ENCODE results near the gene CNOT3. TPM values are rescaled to one million over a fixed set of nuclear protein-coding genes. Genes with fewer than 3 reads are reported as not detected.
A peak's percentile ranks its signal among the peaks of the same experiment; 100 is the strongest.

The CNOT3 gene
- total and polyA plus RNA-seq, 4 experiments from 2014 or later, result 3.3 to 82.3 (median 50.5) TPM

DNA sequence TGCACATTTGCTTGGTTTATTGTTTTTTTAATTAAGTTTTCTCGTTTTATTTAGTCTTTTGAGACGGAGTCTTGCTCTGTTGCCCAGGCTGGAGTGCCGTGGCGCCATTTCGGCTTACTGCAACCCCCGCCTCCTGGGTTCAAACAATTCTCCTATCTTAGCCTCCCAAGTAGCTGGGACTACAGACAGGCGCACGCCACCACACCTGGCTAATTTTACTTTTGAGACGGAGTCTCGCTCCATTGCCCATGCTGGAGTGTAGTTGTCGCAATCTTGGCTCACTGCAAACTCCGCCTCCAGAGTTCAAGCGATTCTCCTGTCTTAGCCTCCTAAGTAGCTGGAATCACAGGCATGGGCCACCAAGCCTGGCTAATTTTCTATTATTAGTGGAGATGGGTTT lies 64.4 kb downstream of the CNOT3 start:
- intact Hi-C loops (cut with micrococcal nuclease), result loop anchor here (5.0 kb wide), 2 partner anchors 245 to 770 kb away; partner anchors contain the start of genes LENG8 and ZNF761
- H3K9me3 Mint-ChIP-seq, result peaks cover 0 to 4% (median 0%) of the 10 kb centered on the region in 8 donors
- peaks cover 34 to 74% (median 51%) of the 10 kb centered on the region in 4 donors for H3K4me1 Mint-ChIP-seq
- peak overlapping the region; percentile 95 for H3K4me3 ChIP-seq (ENCODE audit: low read length in 2 of 2)
- POLR2A ChIA-PET (ENCODE audit: partially characterized antibody), result interaction anchor here (0.7 to 9.8 kb wide), 8 partner anchors 8 to 84 kb away, joined by 3 to 256 read pairs (median 6); partner anchors contain the start of genes LENG1, MBOAT7 and TSEN34
- DNase-seq, result no peak
- peaks cover 62% of the 10 kb centered on the region for H3K4me1 ChIP-seq (ENCODE audit: insufficient read depth, low read length)
- H3K36me3 ChIP-seq (ENCODE audit: insufficient read depth, low read length), result peaks cover 53% of the 10 kb centered on the region
- H3K27ac ChIP-seq (ENCODE audit: low read depth, low read length), result peak overlapping the region; percentile 89
- peaks cover 48 to 58% of the 10 kb centered on the region in 2 donors for H3K36me3 Mint-ChIP-seq
- no peaks in the 10 kb centered on the region for H3K9me3 ChIP-seq (ENCODE audit: control insufficient read depth in 1 of 2, low read length in 2 of 2)
- no peaks in the 10 kb centered on the region for H3K27me3 ChIP-seq (ENCODE audit: insufficient read depth, low read length)
- CTCF ChIA-PET (ENCODE audit: partially characterized antibody), result interaction anchor here (1.7 to 10.4 kb wide), 2 partner anchors 12 to 33 kb away, joined by 6 to 56 read pairs; partner anchors contain the start of genes MBOAT7 and TSEN34
- peak overlapping the region; percentile 96 to 100 (median 99) for H3K4me3 Mint-ChIP-seq
- no peaks in the 10 kb centered on the region for H3K27me3 Mint-ChIP-seq
- H3K27ac Mint-ChIP-seq, result peak overlapping the region in 6 of 7 donors; percentile 98 to 100 (median 99)

GRCh38 chr19:54203151-54203611 lies 65.6 kb downstream of the CNOT3 start:
- Mint-ChIP-seq H3K4me1 (peaks cover 44 to 86% (median 62%) of the 10 kb centered on the region in 4 donors), H3K27ac (peak overlapping the region in 6 of 7 donors; percentile 66 to 99 (median 85)), H3K36me3 (peaks cover 57 to 70% of the 10 kb centered on the region in 2 donors), H3K4me3 (peak overlapping the region; percentile 10 to 100 (median 64)), H3K27me3 (no peaks in the 10 kb centered on the region), H3K9me3 (peaks cover 0 to 4% (median 0%) of the 10 kb centered on the region in 8 donors)
- no peak for DNase-seq
- ChIA-PET CTCF (ENCODE audit: partially characterized antibody) (interaction anchor here (10.4 kb wide), 1 partner anchor 13 kb away, joined by 56 read pairs; the partner anchor contains the start of genes MBOAT7 and TSEN34), POLR2A (ENCODE audit: partially characterized antibody) (interaction anchor here (1.0 to 9.8 kb wide), 3 partner anchors 8 to 66 kb away, joined by 4 to 256 read pairs (median 5); partner anchors contain the start of genes MBOAT7 and TSEN34)
- intact Hi-C loops (cut with micrococcal nuclease), result loop anchor here (5.0 kb wide), 2 partner anchors 244 to 771 kb away; partner anchors contain the start of genes LENG8 and ZNF761
- no peak overlapping the region for H3K4me3 ChIP-seq (ENCODE audit: low read length in 2 of 2)
- H3K36me3 ChIP-seq (ENCODE audit: insufficient read depth, low read length), result peaks cover 65% of the 10 kb centered on the region
- H3K9me3 ChIP-seq (ENCODE audit: control insufficient read depth in 1 of 2, low read length in 2 of 2), result no peaks in the 10 kb centered on the region
- H3K27ac ChIP-seq (ENCODE audit: low read depth, low read length), result peak overlapping the region; percentile 89
- H3K4me1 ChIP-seq (ENCODE audit: insufficient read depth, low read length), result peaks cover 74% of the 10 kb centered on the region
- H3K27me3 ChIP-seq (ENCODE audit: insufficient read depth, low read length), result no peaks in the 10 kb centered on the region

- H3K27ac ChIP-seq (ENCODE audit: low read depth, low read length), result no peak overlapping the region
- POLR2A ChIA-PET (ENCODE audit: partially characterized antibody), result interaction anchor here (0.6 to 9.8 kb wide), 3 partner anchors 10 to 67 kb away, joined by 3 to 256 read pairs (median 3); partner anchors contain the start of genes CNOT3, MBOAT7 and TSEN34
These were observed 67.4 kb downstream of the CNOT3 start for GRCh38 chr19:54204767-54205468.

More at GRCh38 chr19:54204767-54205468, 67.4 kb downstream of the CNOT3 start:
- CTCF ChIA-PET (ENCODE audit: partially characterized antibody), result interaction anchor here (1.7 to 10.4 kb wide), 3 partner anchors 15 to 61 kb away, joined by 3 to 56 read pairs (median 6); partner anchors contain the start of genes MBOAT7 and TSEN34
- peaks cover 89% of the 10 kb centered on the region for H3K4me1 ChIP-seq (ENCODE audit: insufficient read depth, low read length)
- Mint-ChIP-seq H3K27me3 (no peaks in the 10 kb centered on the region), H3K27ac (peak overlapping the region in 6 of 7 donors; percentile 12 to 99 (median 79)), H3K36me3 (peaks cover 60 to 74% of the 10 kb centered on the region in 2 donors), H3K9me3 (peaks cover 0 to 4% (median 0%) of the 10 kb centered on the region in 8 donors), H3K4me1 (peaks cover 52 to 97% (median 72%) of the 10 kb centered on the region in 4 donors), H3K4me3 (peak overlapping the region in 5 of 8 donors; percentile 26 to 66 (median 48))
- no peak for DNase-seq
- no peak overlapping the region for H3K4me3 ChIP-seq (ENCODE audit: low read length in 2 of 2)
- intact Hi-C loops (cut with micrococcal nuclease), result loop anchor here (2.0 to 5.0 kb wide), 3 partner anchors 16 to 773 kb away; partner anchors contain the start of genes LENG8, MBOAT7 and ZNF761
- H3K36me3 ChIP-seq (ENCODE audit: insufficient read depth, low read length), result peaks cover 66% of the 10 kb centered on the region
- no peaks in the 10 kb centered on the region for H3K27me3 ChIP-seq (ENCODE audit: insufficient read depth, low read length)
- no peaks in the 10 kb centered on the region for H3K9me3 ChIP-seq (ENCODE audit: control insufficient read depth in 1 of 2, low read length in 2 of 2)

Other genes with a start within 250 kb of the CNOT3 start
- gene CACNG7, start 228.5 kb upstream of the CNOT3 start, total RNA-seq, result not detected
- not detected for gene CACNG7, start 228.5 kb upstream of the CNOT3 start, polyA plus RNA-seq
- gene CACNG8, start 174.8 kb upstream of the CNOT3 start, total RNA-seq, result not detected
- not detected for gene CACNG8, start 174.8 kb upstream of the CNOT3 start, polyA plus RNA-seq
- not detected for gene CACNG6, start 146.1 kb upstream of the CNOT3 start, total RNA-seq
- gene CACNG6, start 146.1 kb upstream of the CNOT3 start, polyA plus RNA-seq, result not detected
- gene VSTM1, start 73.9 kb upstream of the CNOT3 start, total RNA-seq, result not detected
- not detected for gene VSTM1, start 73.9 kb upstream of the CNOT3 start, polyA plus RNA-seq
- not detected for gene TARM1, start 56.4 kb upstream of the CNOT3 start, total RNA-seq
- not detected for gene TARM1, start 56.4 kb upstream of the CNOT3 start, polyA plus RNA-seq
- gene OSCAR, start 37.0 kb upstream of the CNOT3 start, total RNA-seq, result 1 to 10 TPM in 1 of 2 experiments, under 1 TPM in 1; 0.64 to 1.1 TPM
- gene OSCAR, start 37.0 kb upstream of the CNOT3 start, polyA plus RNA-seq, result under 1 TPM in 1 of 2 donors, not detected in 1; 0.23 TPM
- gene NDUFA3, start 34.9 kb upstream of the CNOT3 start, total RNA-seq, result 100 to 1,000 TPM; 135 to 137 TPM
- 100 to 1,000 TPM; 374 to 440 TPM for gene NDUFA3, start 34.9 kb upstream of the CNOT3 start, polyA plus RNA-seq
- gene TFPT, start 22.1 kb upstream of the CNOT3 start, total RNA-seq, result 10 to 100 TPM; 17.2 to 19.0 TPM
- gene TFPT, start 22.1 kb upstream of the CNOT3 start, polyA plus RNA-seq, result 10 to 100 TPM; 17.6 to 31.0 TPM
- 10 to 100 TPM; 77.6 to 80.0 TPM for gene PRPF31, start 22.0 kb upstream of the CNOT3 start, total RNA-seq
- 10 to 100 TPM; 73.0 to 79.0 TPM for gene PRPF31, start 22.0 kb upstream of the CNOT3 start, polyA plus RNA-seq
- 10 to 100 TPM; 19.6 to 22.7 TPM for gene LENG1, start 22.0 kb downstream of the CNOT3 start, total RNA-seq
- 10 to 100 TPM in 1 of 2 donors, 1 to 10 TPM in 1; 9.9 to 18.1 TPM for gene LENG1, start 22.0 kb downstream of the CNOT3 start, polyA plus RNA-seq
- 1 to 10 TPM in 1 of 2 experiments, under 1 TPM in 1; 0.61 to 1.1 TPM for gene TMC4, start 35.4 kb downstream of the CNOT3 start, total RNA-seq
- 1 to 10 TPM in 1 of 2 donors, under 1 TPM in 1; 0.71 to 3.3 TPM for gene TMC4, start 35.4 kb downstream of the CNOT3 start, polyA plus RNA-seq
- 10 to 100 TPM; 46.4 to 55.5 TPM for gene MBOAT7, start 51.8 kb downstream of the CNOT3 start, total RNA-seq
- 10 to 100 TPM; 16.0 to 28.7 TPM for gene MBOAT7, start 51.8 kb downstream of the CNOT3 start, polyA plus RNA-seq
- 10 to 100 TPM; 23.2 to 25.8 TPM for gene TSEN34, start 53.5 kb downstream of the CNOT3 start, total RNA-seq
- 10 to 100 TPM; 20.3 to 39.6 TPM for gene TSEN34, start 53.5 kb downstream of the CNOT3 start, polyA plus RNA-seq
- 1,000 to 10,000 TPM; 1,117 to 1,127 TPM for gene RPS9, start 63.1 kb downstream of the CNOT3 start, total RNA-seq
- 1,000 to 10,000 TPM in 1 of 2 donors, 100 to 1,000 TPM in 1; 924 to 1,042 TPM for gene RPS9, start 63.1 kb downstream of the CNOT3 start, polyA plus RNA-seq
- gene LILRB3, start 85.2 kb downstream of the CNOT3 start, total RNA-seq, result 1 to 10 TPM; 8.8 to 9.1 TPM
- gene LILRB3, start 85.2 kb downstream of the CNOT3 start, polyA plus RNA-seq, result 1 to 10 TPM in 1 of 2 donors, under 1 TPM in 1; 0.97 to 5.8 TPM
- 1 to 10 TPM in 1 of 2 experiments, under 1 TPM in 1; 0.73 to 1.2 TPM for gene LILRA6, start 105.0 kb downstream of the CNOT3 start, total RNA-seq
- 1 to 10 TPM in 1 of 2 donors, not detected in 1; 2.9 TPM for gene LILRA6, start 105.0 kb downstream of the CNOT3 start, polyA plus RNA-seq
- gene LILRB5, start 119.5 kb downstream of the CNOT3 start, total RNA-seq, result under 1 TPM; 0.47 to 0.52 TPM
- not detected for gene LILRB5, start 119.5 kb downstream of the CNOT3 start, polyA plus RNA-seq
- gene LILRB2, start 143.3 kb downstream of the CNOT3 start, total RNA-seq, result 1 to 10 TPM in 1 of 2 experiments, under 1 TPM in 1; 0.58 to 1.2 TPM
- not detected for gene LILRB2, start 143.3 kb downstream of the CNOT3 start, polyA plus RNA-seq
- gene LILRA5, start 175.4 kb downstream of the CNOT3 start, total RNA-seq, result under 1 TPM; 0.36 to 0.38 TPM
- not detected for gene LILRA5, start 175.4 kb downstream of the CNOT3 start, polyA plus RNA-seq
- not detected for gene LILRA4, start 201.4 kb downstream of the CNOT3 start, total RNA-seq
- under 1 TPM in 1 of 2 donors, not detected in 1; 0.45 TPM for gene LILRA4, start 201.4 kb downstream of the CNOT3 start, polyA plus RNA-seq
- 10 to 100 TPM; 57.6 to 59.8 TPM for gene LAIR1, start 227.2 kb downstream of the CNOT3 start, total RNA-seq
- gene LAIR1, start 227.2 kb downstream of the CNOT3 start, polyA plus RNA-seq, result 10 to 100 TPM; 23.1 to 60.5 TPM